ENCODE data around the gene SGF29. TPM values are rescaled to one million over a fixed set of nuclear protein-coding genes. Genes with fewer than 3 reads are reported as not detected.
"Not testable (repeated sequence)": the region's sequence is repeated elsewhere in the genome, so short reads cannot be mapped to it uniquely, and the experiment has no call there.

Gene SGF29
- total RNA-seq, 2 donors from 2014 or later, result 42.4 to 60.0 TPM

DNA sequence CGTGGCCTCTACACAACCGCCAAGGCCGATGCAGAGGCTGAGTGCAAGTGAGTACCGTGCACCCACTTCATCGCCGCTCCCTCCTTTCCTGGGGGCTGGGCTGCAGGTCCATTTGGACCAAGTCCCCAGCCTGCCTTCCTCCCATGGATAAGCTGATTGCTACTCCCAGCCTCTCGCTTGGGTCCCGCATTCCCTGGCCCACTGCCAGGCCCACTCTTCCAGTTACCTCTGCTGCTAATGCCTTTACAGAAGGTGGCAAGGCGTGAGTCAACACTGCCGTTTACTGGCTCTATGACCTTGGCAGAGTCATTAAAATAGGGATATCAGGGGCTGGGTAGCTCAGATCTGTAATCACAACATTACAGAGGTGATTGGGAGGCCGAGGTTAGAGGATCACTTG lies 32.0 kb downstream of the SGF29 start:
- H3K27ac Mint-ChIP-seq, result no peak overlapping the region
- peaks cover 0 to 5% of the 10 kb centered on the region in 2 donors for H3K36me3 Mint-ChIP-seq (ENCODE audit: insufficient read depth in 2 of 2)
- no peaks in the 10 kb centered on the region for H3K4me1 Mint-ChIP-seq (ENCODE audit: low read depth)
- no peak for DNase-seq
- H3K27me3 Mint-ChIP-seq (ENCODE audit: low read depth), result no peaks in the 10 kb centered on the region
- no peaks in the 10 kb centered on the region for H3K9me3 Mint-ChIP-seq
- ATAC-seq (replicated peaks in 1 of 2), result no peak
- no peak overlapping the region for H3K4me3 Mint-ChIP-seq

GRCh38 chr16:28586466-28586865 lies 32.7 kb downstream of the SGF29 start:
- Mint-ChIP-seq H3K27ac (no peak overlapping the region), H3K9me3 (no peaks in the 10 kb centered on the region), H3K36me3 (ENCODE audit: insufficient read depth in 2 of 2) (peaks cover 0 to 5% of the 10 kb centered on the region in 2 donors), H3K27me3 (ENCODE audit: low read depth) (no peaks in the 10 kb centered on the region), H3K4me1 (ENCODE audit: low read depth) (no peaks in the 10 kb centered on the region), H3K4me3 (no peak overlapping the region)
- DNase-seq, result no peak
- ATAC-seq (replicated peaks in 1 of 2), result no peak

GRCh38 chr16:28587386-28587785 lies 33.7 kb downstream of the SGF29 start:
- ATAC-seq (replicated peaks in 1 of 2), result no peak
- H3K27me3 Mint-ChIP-seq (ENCODE audit: low read depth), result no peaks in the 10 kb centered on the region
- no peak for DNase-seq
- peaks cover 0 to 2% of the 10 kb centered on the region in 2 donors for H3K36me3 Mint-ChIP-seq (ENCODE audit: insufficient read depth in 2 of 2)
- no peak overlapping the region for H3K4me3 Mint-ChIP-seq
- no peaks in the 10 kb centered on the region for H3K4me1 Mint-ChIP-seq (ENCODE audit: low read depth)
- no peak overlapping the region for H3K27ac Mint-ChIP-seq
- H3K9me3 Mint-ChIP-seq, result no peaks in the 10 kb centered on the region

DNA sequence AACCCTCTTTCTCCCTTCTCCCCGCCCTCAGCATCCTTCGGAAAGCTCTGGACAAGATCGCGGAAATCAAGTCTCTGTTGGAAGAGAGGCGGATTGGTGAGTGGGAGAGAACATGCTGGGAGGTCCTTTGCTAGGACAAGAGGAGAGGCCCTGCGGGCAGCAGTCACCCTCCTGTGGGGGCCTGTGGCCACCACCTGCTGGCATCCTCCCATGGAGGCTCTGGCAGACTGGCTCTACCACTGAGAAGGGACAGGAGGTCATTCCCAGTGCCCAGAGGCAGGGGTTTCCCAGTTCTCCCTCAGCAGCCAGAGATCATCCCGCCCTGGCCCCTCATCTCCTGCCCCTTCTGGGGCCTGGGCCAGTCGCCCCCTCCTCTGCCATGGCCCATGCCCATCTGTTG lies 35.3 kb downstream of the SGF29 start:
- H3K4me1 Mint-ChIP-seq (ENCODE audit: low read depth), result no peaks in the 10 kb centered on the region
- no peak overlapping the region for H3K27ac Mint-ChIP-seq
- H3K9me3 Mint-ChIP-seq, result no peaks in the 10 kb centered on the region
- H3K4me3 Mint-ChIP-seq, result no peak overlapping the region
- no peak for ATAC-seq (replicated peaks in 1 of 2)
- H3K27me3 Mint-ChIP-seq (ENCODE audit: low read depth), result no peaks in the 10 kb centered on the region
- DNase-seq, result no peak
- peaks cover 0 to 2% of the 10 kb centered on the region in 2 donors for H3K36me3 Mint-ChIP-seq (ENCODE audit: insufficient read depth in 2 of 2)

GRCh38 chr16:28589930-28590329 lies 36.2 kb downstream of the SGF29 start:
- DNase-seq, result no peak
- Mint-ChIP-seq H3K27ac (no peak overlapping the region), H3K9me3 (no peaks in the 10 kb centered on the region), H3K36me3 (ENCODE audit: insufficient read depth in 2 of 2) (no peaks in the 10 kb centered on the region), H3K4me1 (ENCODE audit: low read depth) (no peaks in the 10 kb centered on the region), H3K27me3 (ENCODE audit: low read depth) (no peaks in the 10 kb centered on the region), H3K4me3 (no peak overlapping the region)
- no peak for ATAC-seq (replicated peaks in 1 of 2)

DNA sequence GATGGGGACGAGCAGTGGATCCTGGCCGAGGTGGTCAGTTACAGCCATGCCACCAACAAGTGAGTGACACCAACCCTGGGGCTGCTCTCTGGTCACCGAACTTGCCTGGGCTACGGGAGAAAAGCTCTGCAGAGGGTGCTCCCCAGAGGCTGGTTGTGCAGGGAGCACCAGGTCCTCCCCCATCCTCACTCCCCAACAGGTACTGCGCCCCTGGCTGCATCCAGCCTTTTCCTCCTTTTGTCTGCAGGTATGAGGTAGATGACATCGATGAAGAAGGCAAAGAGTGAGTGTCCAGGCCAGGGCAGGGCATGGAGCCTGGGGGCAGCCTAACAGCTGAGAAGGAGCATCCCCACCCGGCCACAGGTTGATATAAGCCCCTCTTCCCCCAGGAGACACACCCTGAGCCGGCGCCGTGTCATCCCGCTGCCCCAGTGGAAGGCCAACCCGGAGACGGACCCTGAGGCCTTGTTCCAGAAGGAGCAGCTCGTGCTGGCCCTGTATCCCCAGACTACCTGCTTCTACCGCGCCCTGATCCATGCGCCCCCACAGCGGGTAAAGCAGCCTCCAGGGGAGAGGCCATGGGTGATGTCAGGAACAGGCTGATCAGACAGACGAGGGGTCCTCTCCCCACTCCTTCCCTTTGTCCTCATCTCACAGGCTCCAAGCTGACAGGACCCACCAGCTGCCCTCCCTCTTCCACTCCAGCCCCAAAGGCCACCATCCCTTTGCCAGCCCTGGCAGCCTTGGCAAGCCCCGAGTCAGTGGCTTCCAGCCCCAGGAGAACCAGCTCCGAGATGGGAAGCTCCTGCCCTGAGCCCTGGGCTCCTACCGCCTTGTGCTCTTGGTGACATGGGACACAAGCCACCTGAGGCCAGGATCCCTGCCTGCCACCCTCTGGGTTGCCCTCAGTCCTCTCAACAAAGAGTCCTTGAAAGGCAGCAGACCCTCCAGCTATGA lies 36.9 kb downstream of the SGF29 start:
- Mint-ChIP-seq H3K4me3 (no peak overlapping the region), H3K27ac (no peak overlapping the region), H3K27me3 (ENCODE audit: low read depth) (no peaks in the 10 kb centered on the region), H3K9me3 (no peaks in the 10 kb centered on the region), H3K36me3 (ENCODE audit: insufficient read depth in 2 of 2) (no peaks in the 10 kb centered on the region), H3K4me1 (ENCODE audit: low read depth) (no peaks in the 10 kb centered on the region)
- ATAC-seq (replicated peaks in 1 of 2) (no peak), DNase-seq (no peak)

- ATAC-seq (replicated peaks in 1 of 2), result no peak
- Mint-ChIP-seq H3K9me3 (no peaks in the 10 kb centered on the region), H3K27ac (no peak overlapping the region), H3K36me3 (ENCODE audit: insufficient read depth in 2 of 2) (no peaks in the 10 kb centered on the region), H3K27me3 (ENCODE audit: low read depth) (no peaks in the 10 kb centered on the region), H3K4me1 (ENCODE audit: low read depth) (no peaks in the 10 kb centered on the region), H3K4me3 (no peak overlapping the region)
- DNase-seq, result no peak
These were observed 37.6 kb downstream of the SGF29 start for GRCh38 chr16:28591355-28591754.

- Mint-ChIP-seq H3K36me3 (ENCODE audit: insufficient read depth in 2 of 2) (no peaks in the 10 kb centered on the region), H3K4me1 (ENCODE audit: low read depth) (no peaks in the 10 kb centered on the region), H3K27me3 (ENCODE audit: low read depth) (no peaks in the 10 kb centered on the region), H3K9me3 (no peaks in the 10 kb centered on the region), H3K27ac (no peak overlapping the region), H3K4me3 (no peak overlapping the region)
- DNase-seq (no peak), ATAC-seq (replicated peaks in 1 of 2) (no peak)
These were observed 38.8 kb downstream of the SGF29 start for GRCh38 chr16:28592511-28592910.

DNA sequence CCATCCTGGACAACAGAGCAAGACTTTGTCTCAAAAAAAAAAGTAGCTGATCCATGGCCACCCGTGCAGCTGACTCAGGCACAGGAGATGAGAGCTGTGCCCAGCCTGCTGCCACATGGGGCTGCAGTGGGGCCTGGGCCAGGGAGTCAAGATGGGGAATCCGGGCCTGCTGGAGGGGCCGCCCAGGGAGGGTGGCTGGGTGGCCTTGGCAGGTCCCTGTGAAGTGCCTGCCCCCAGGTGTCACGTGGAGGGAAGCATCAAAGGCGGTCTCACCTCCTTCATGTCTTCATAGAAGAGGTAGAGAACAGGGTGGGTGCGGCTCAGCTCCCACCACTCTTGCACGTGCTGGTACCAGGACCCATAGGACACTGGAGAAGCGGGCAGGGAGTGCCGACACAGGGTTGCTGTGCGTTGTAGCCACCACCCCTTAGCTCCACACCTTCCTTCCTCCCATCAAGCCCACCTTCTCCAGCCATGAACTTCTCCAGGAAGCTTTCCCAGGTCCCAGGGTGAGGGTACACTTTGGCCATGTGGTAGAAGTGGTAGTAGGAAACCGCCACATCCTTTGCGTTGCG lies 39.3 kb downstream of the SGF29 start:
- Mint-ChIP-seq H3K36me3 (ENCODE audit: insufficient read depth in 2 of 2) (no peaks in the 10 kb centered on the region), H3K27me3 (ENCODE audit: low read depth) (no peaks in the 10 kb centered on the region), H3K4me1 (ENCODE audit: low read depth) (no peaks in the 10 kb centered on the region), H3K4me3 (no peak overlapping the region), H3K9me3 (no peaks in the 10 kb centered on the region), H3K27ac (no peak overlapping the region)
- ATAC-seq (replicated peaks in 1 of 2) (no peak), DNase-seq (no peak)

GRCh38 chr16:28595451-28595850 lies 41.7 kb downstream of the SGF29 start:
- H3K4me1 Mint-ChIP-seq (ENCODE audit: low read depth); H3K4me3 Mint-ChIP-seq; H3K27ac Mint-ChIP-seq; ATAC-seq (replicated peaks in 1 of 2); H3K27me3 Mint-ChIP-seq (ENCODE audit: low read depth); DNase-seq; H3K36me3 Mint-ChIP-seq (ENCODE audit: insufficient read depth in 2 of 2); H3K9me3 Mint-ChIP-seq: not testable (repeated sequence)

GRCh38 chr16:28596115-28596630 lies 42.5 kb downstream of the SGF29 start:
- DNase-seq, result no peak
- Mint-ChIP-seq H3K9me3 (no peaks in the 10 kb centered on the region), H3K36me3 (ENCODE audit: insufficient read depth in 2 of 2) (no peaks in the 10 kb centered on the region), H3K4me3 (no peak overlapping the region), H3K4me1 (ENCODE audit: low read depth) (no peaks in the 10 kb centered on the region), H3K27me3 (ENCODE audit: low read depth) (no peaks in the 10 kb centered on the region), H3K27ac (no peak overlapping the region)
- no peak for ATAC-seq (replicated peaks in 1 of 2)

DNA sequence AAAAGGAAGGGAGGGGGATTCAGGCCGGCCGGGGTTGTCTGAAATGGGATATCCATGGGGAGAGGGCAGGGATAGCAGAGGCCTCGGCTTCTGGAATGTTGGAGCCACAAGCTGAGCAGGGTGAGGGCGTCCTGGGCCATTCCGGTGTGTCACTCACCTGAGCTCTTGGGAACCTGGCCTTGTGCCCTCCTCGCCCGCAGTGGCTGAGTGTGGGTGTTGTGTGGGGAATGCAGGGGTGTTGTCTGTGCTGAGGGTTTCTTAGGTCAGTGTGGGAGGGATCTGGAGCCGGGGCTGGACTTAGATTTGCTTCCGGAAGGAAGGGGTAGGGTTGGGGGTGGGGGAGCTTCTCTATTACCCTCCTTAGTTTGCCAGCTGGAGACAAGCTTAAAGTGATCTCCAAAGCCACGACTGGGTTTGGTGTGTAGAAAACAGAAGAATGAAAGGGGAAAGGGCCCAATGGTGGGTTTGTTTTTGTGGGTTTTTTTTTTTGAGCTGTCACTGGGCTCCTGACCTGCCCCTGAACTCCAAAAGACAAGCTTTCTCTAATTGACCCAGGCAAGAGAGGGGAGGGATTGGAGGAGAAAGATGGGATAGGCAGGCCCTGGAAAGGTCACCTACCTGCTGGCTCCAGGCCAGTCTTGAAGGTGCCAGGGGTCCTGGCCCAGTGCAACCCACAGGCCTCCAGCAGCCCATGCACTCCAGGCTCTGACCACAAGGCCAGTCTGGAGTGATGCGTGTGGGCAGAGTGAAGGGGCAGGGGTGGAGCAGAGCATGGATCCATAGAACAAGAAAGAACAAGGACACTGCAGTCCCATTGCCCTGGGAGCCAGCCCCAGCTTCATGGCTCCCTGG lies 43.3 kb downstream of the SGF29 start, which contains the start of gene SULT1A2:
Gene SULT1A2, minus strand, starts transcription at position 211 of the 852 bp plus-strand sequence. CDS start 1,120 bp downstream, outside the sequence.
- Mint-ChIP-seq H3K4me3 (no peak within 1 kb of the TSS), H3K36me3 (ENCODE audit: insufficient read depth in 2 of 2) (no peaks in the 10 kb centered on the region), H3K27me3 (ENCODE audit: low read depth) (no peaks in the 10 kb centered on the region), H3K9me3 (no peaks in the 10 kb centered on the region), H3K4me1 (ENCODE audit: low read depth) (no peaks in the 10 kb centered on the region), H3K27ac (no peak within 1 kb of the TSS)
- ATAC-seq (replicated peaks in 1 of 2) (no peak), DNase-seq (no peak)
